Stimulated activated CD4-positive, alpha-beta T cell treated with anti-CD3 and anti-CD28 coated beads, Interleukin-1b, Interleukin-23, amount 100 ng/mL, for 24 hours (primary cell): ENCODE measurements around the gene GASK1A.
"Not testable (repeated sequence)": the region's sequence is repeated elsewhere in the genome, so short reads cannot be mapped to it uniquely, and the experiment has no call there.

ENCODE experiments used
- DNase-seq, 4 experiments: peaks; one replicate each; pipeline ENCODE4 v3.0.0-alpha.2; 2020; ENCODE audit warnings: low read depth in 4 of 4, low spot score in 1 of 4

The GASK1A gene

DNA sequence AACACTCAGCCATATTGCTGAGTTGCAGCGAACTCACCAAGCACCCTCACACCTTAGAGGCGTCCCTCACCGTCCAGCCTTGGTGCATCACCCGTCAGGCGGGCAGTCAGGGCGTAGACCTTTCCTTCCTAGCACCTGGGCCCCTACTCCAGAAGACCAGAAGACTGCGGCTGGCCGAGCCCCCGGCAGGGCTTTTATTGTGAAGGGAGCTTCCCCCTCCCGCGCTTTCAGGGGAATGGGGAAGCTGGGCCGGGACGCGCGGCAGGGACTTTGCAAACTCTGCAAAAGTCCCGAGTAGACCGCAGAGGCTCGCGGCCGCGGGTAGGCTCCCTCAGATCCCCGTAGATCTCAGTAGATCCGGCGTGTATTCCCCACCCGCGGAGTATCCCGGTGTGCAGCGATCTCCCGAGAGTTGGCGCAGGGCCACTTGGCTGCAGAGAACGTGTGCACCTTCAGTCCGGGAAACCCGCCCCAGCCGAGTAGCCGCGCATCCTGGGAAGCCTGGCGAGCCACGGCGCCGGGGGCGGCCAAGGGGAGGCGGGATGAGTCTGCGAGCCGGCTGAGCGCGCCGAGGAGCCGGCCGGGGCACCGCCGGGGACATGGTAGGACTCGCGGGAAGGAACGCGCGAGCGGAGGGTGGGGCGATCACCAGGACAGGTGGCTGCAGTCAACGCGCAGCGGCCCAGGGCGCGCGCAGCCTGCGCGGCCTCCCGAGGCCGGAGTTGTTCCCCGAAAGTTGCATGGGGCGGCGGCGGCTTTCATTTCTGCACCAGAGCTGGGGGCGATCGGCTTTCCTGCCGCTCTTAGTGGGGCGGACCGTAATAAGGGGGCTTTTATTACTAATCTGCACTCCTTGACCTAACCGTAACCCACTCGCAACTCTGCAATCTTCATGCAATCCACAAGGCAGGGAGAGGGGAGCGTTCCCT is at the start of gene GASK1A:
TSS of gene GASK1A (plus strand) at position 268 of the 929 bp plus-strand sequence. CDS start at position 600, 332 bp downstream.
- peak in 2 of 4 experiments; percentile 1 to 22 for DNase-seq

DNA sequence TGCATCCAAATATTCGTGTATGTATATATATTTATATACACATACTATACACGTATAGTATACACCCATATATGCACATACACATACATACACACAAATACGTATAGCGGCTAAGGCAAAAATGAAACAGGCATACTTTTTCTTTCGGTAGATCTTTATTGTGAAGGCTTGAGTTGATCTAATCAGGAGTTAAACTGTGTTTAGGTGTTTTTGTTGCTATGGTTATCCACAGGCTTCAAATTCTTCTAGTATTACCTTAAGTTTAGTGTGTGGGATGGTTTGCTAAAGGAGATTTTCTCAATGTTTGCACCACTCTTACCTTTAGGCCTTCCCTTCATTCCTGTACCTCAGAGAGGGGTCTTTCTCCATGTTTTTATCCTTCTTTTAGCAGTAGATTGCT is 45.0 kb upstream of the GASK1A start:
- no peak for DNase-seq

DNA sequence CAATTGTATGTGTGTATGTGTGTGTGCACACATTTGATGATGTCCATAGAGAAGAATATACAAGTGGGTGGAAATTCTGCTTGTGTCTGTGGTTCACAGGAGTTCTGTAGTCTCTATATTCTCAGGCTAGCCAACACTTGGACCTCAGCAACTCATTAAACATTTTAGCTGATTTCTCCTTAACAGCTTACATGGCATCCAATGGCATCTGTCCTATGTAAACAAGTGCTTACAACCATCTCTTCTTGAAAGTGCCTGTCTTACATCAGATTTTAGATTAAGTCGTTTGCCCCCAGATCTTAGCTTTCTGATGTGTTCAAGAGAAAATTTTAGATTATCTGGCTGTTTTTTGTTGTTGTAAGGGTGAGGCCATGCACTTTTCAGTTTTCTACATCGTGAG is 44.2 kb upstream of the GASK1A start:
- no peak for DNase-seq

DNA sequence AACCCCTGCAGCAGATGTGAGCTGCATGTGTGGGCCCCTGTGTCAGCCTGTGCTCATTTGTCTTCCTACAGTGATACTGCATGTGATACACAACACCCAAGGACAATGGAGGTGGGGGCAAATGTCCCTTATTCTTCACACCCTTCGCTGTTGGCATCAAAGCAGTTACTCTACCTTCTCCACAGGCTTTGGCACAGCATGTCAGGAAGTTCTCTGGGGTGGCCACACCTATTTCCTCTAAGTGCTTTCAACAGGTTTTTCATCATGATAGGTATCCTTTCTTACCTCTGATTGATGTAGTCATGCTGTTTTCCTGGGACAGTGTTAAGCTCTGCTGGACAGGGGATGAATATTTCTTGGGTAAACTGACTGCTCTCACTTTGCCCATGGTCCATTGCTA is 43.6 kb upstream of the GASK1A start:
- DNase-seq, result no peak

DNA sequence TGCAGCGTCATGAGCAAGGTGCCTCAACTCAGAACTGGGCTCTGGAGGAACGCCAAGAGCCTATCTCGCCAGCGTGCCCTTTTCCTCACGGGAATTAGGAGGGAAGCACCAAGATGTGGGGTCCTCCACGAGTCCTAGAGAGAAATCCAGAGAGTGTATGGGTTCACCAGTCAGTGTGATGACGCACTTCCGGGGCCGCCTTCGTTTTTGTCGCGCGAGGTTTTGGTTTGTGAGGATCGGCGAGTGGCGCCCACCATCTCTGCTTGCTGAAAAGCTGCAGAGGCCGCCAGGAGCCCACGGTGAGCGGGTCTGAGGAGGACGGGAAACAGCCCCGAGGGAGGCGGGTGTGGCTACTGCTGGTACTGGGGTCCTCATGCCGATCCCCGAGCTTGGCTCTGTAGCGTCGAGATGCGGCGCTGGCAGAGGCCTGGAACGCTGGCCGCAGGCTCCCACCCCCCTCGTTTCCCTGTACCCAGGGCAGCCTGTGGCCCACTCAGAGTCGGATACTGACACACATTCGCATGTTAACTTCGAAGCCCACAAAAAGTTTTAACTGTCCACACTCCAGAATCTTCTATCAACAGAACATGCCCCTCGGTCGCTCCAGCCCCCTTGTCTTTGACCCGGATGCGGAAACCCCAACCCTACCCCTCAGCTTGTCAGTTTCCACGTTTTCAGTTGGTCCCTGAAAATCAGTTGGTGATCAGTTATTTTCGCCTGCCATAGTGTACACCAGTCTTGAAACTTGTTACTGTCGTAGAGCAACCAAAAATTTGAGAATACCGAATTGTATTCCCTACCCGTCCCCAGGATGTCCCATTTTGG is 42.7 kb upstream of the GASK1A start:
- no peak for DNase-seq

DNA sequence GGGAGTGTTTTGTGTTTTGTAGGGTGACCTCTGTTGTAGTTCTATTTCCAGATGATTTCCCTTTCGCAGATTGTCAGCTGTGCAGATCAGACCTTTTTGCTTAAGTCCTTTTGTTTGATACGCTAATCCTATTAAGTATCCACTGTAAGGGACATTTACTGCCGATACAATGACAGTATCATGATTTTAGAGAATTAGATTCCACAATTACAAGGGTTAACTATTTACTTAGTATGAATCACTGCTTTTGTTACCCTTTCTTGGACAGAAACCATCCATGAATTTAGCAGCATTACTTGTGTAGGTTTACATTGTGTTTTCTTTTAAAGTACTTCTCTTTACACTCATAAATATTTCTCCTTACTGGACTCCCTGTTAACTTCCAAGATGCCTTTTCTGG is 41.8 kb upstream of the GASK1A start:
- DNase-seq, result no peak

DNA sequence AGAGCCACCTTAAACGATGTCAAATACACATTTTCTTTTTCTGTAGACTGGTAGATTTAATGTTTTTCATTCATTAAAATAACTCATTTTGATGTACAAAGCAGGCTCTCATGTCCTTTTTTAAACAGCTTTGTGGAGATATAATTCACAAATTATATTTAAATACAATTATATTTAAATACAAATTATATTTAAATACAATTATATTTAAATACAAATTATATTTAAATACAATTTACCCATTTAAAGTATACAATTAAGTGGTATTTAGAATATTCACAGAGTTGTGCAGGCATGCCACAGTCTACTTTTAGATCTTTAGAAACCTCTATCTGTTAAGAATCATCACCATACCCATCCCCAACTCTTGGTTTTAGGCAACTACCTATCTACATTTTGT is 36.4 kb upstream of the GASK1A start:
- no peak for DNase-seq

DNA sequence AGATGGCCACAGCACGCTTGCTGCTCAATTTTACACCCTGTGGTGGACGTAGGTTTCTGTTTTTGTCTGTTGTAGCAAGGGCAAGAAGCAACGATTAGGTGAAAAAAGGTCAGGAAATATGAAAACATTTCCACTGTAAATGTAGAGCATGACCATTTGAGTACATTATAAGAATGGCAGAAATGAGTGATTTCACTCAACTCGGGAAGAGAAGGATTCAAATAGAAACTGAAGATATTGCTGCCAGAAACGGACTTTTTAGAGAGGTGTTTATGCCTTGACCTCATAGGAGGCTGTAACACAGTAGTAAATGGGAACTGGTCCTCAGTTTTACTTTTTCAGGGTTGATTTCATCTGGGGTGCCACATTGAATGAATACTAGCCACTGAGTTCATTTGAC is 33.1 kb upstream of the GASK1A start:
- DNase-seq, result no peak

DNA sequence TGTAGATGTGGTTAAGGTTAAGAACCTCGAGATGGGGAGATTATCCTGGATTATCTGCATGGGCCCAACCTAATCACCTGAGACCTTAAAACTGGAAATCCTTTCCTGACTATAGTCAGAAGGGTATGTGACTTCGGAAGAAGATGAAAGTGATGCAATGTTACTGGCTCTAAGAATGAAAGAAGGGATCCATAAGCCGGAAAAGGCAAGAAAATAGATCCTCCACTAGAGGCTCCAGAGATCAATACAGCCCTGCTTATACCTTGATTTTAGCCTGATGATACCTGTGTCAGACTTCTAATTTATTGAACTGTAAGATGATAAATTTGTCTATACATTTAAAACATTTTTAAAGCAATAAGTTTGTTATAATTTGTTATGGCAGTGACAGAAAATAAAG is 21.5 kb upstream of the GASK1A start:
- DNase-seq, result no peak

DNA sequence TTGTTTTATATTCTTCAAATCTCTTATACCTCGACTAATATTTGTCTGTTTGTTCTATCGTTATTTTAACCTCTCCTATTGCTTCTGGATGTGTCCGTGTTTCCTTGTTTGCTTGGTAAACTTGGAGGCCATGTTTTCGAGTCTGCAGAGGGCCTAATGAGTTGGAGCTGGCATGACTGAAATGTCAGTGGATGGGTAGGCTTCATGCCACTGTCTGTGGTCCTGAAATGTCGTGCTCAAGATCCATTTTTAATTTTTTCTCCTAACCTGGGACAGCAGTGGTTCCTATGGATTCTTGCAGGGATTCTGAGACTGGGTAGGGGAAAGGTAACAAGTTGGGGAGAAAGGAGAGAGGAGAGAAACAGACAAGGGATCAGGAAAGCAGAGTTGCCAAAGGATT is 18.8 kb upstream of the GASK1A start:
- no peak for DNase-seq

DNA sequence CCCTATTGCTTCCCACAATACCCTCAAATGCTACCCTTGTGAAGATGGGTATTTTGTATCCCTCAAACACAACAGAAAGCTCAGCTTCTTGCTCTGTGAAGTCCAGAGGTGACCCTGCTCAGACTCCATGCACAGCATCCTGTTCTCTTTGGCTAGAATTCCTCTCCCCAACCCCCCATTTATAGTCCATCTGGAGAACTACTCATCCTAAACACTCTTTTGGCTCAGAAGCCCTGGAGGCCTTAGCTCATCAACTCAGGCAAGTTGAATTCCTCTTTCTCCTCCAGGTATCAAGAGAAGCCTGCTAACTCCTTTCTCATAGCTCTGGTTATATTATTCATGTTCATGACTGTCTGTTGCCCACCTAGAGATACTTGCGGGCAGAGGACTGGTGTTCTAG is 18.3 kb upstream of the GASK1A start:
- DNase-seq, result no peak

DNA sequence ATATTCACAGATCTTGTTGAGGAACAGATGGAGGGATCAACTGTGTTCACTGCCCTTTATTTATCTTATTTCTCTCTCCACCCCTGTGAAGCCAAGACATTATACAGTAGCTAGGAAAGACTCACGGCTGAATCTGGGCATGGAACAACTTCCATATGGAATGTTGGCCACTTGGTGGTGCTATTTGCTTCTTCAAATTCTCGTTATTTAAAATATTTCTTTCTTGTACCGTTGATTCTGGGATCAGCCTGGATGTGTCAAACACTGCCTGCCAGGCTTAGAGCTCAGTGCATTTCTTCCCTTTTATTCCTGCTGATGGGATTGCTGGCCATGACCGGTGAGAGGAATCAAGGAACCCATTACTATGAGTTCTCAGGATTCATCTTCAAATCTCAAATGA is 17.5 kb upstream of the GASK1A start:
- peak in 1 of 4 experiments; percentile 6 for DNase-seq

DNA sequence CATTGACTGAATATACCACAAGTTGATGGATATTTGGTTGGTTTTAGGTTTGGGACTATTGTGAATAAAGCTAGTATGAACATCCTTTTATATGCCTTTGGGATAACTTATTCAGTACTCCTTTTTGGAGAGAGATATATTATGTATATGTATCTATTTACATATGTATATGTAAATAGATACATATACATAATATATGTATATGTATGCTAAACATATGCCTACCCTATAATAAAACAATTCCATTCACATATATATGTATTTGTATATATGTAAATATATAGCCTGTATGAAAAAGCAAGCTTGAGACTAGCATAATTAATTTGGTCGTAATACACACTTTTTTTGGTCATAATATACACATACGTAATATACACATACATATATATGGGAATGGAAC is 15.8 kb upstream of the GASK1A start:
- DNase-seq, result no peak

DNA sequence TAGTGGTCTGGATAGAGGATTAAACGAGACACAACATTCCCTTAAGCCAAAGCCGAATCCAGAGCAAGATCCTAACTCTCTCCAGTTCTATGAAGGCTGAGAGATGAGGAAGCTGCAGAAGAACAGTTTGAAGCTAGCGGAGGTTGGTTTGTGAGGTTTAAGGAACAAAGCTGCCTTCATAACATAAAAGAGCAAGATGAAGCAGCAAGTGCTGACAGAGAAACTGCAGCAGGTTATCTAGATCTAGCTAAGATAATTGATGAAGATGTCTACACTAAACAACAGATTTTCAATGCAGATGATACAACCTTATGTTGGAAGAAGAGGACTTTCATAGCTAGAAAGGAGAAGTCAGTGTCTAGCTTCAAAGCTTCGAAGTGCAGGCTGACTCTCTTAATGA is 14.8 kb upstream of the GASK1A start:
- DNase-seq, result no peak

DNA sequence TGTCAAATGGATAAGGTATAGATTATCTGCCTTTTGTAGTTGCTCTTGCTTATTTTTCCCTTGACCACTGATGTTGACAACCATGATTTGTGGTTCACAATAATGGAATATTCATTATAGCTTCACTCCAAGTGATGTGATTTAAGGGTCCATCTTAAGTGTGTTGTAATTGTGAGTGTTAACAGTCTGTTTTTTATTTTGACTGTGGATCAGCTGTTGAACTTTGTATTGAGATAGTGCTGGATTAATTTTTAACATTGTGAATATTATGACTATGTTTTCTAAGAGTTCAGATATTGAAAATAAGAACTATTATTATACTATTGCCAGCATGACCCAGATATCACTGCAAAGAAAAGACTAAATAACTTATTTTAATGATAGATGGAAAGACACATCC is 8.6 kb upstream of the GASK1A start:
- no peak for DNase-seq

DNA sequence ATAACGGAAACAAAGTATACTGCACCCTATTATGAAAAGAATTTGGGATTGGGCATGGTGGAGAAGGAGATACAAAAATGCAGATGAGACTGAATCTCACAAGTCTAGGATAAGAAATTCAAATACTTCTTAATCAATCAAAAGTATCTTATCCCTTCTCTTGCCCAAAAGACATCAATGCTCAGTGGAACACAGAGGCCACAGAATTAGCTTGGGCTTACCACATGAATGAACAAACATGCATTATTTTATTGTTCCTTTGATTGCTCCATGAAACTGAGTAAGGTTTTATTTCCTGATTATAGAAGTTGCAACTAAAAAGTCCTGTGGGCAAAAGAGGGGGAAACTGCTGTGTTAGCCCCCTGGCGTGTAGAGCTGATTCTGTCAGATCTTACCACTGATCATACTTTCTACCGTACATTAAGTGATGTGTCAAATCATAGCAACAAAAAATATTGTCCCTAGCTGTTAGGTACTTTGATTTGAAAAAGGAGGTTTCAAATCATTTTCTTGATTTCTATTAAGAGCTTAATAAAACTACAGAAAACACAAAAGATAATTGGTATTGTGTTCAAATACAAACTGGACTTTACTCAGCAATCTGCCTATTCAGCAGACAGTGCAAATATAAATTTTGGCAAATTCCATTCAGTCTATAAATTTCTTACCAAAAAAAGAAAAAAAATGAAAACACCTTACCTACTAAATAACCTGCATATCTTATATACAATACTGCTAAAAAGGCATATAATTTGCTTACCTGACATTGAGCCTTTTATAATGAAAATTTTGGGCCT is 7.9 kb upstream of the GASK1A start:
- no peak for DNase-seq

DNA sequence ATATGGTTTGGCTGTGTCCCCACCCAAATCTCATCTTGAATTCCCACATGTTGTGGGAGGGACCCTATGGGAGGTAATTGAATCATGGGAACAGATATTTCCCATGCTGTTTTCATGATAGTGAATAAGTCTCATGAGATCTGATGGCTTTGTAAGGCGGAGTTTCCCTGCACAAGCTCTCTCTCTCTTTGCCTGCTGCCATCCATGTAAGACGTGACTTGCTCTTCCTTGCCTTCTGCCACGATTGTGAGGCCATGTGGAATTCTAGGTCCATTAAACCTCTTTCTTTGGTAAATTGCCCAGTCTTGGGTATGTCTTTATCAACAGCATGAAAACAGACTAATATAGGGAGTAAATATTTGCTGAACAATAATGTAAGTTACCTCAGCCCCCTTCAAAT is 4.2 kb upstream of the GASK1A start:
- DNase-seq, result not testable (repeated sequence)

DNA sequence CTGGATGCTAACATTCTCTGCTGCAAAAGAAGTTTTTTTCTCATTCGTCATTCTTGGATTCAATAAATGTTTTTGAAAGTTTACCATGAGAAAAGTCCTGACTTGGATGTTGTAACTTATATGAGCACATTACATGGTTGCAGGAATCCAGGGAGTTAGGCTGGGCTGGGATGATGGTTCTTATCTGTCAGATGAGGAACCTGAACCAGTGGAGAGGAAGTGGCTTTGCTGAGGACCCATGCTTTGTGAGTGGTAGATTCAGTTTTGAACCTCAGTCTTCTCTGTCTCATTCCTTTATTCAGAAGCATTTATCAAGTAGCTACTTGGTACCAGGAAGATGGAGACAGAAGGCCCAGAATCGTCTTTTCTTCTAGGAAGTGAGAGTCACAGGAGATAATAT is 3.7 kb upstream of the GASK1A start:
- DNase-seq, result no peak

DNA sequence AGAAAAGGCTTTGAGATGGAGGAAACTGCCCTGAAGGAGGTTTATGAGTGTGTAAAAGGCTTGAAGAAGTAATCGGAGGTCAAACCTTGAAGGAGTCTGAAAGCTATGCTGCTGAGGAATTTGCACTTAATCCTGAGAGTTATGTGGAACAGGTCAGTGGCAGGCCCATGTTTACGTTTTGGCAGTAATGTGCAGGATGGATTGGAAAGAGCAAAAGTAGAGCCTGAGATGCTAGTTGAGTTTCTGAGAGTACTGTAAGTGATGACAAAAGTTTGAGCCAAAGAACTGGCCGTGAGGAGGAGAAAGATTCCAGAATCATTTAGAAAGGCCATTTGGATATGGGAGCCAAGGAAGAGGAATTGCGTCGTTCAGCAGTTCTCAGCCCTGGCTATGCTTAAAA is 3.2 kb upstream of the GASK1A start:
- DNase-seq, result no peak

DNA sequence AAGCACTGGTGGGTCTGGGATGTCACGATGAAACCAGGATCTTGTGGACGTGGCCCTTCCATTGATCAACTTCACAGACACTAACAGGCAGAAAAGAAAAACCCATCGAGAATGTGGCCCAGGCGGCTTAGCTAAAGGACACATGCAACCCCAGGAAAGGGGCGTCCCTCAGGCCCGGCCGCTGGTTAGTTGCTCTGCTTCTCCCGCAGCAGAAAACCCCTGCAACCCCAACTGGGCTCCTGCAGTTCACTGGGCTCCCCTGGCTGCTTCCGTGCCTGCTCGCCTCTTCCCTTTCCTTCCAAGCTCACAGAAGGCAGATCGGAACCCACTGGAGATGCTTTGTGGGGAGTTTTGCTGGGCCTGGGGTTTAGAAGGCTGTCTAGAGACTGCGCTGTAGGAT is 1.1 kb downstream of the GASK1A start:
- DNase-seq, result no peak

DNA sequence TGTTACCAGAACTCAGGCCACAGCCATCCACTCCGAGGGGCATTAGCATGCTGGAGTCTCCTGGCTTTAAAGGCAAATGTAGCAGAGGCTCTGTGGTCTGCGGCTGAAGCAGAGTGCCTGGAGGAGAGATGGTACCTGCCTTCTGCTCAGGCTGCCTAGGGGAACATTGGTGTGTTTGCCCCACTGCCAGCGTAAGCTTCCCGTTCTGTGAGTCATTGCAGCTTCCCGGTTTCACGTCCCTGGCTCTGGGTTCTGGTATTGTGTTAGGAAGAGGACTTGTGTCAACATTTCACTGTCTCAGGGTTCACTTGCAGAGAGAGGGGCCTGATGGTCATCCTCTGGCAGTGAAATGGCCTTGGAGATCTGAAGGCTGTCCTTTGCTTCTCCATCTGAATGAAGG is 1.8 kb downstream of the GASK1A start:
- DNase-seq, result no peak
